ENCODE results near the gene ATG2B. TPM values are rescaled to one million over a fixed set of nuclear protein-coding genes. Genes with fewer than 3 reads are reported as not detected.

Gene ATG2B
- total and polyA plus RNA-seq, 2 donors (not counting 1 experiment from before 2014, with no cell fraction given) = 15.0 to 30.9 TPM

- peaks cover 39% of the 10 kb centered on the region for H3K79me2 ChIP-seq (ENCODE audit: control insufficient read depth, insufficient read depth, low read length)
- no peak overlapping the region for H3K9ac ChIP-seq (ENCODE audit: insufficient read depth, low read length)
- H3K27ac ChIP-seq (ENCODE audit: insufficient read depth, low read length) = no peak overlapping the region
- no peak for DNase-seq (ENCODE audit: low read depth in 2 of 2)
- H2AFZ ChIP-seq (ENCODE audit: low read length) = no peak overlapping the region
- H3K9me3 ChIP-seq (ENCODE audit: control insufficient read depth, insufficient read depth, low read depth, low read length) = no peaks in the 10 kb centered on the region
- H3K4me2 ChIP-seq (ENCODE audit: extremely low read depth, insufficient read depth, low read length) = no peak overlapping the region
- no peaks in the 10 kb centered on the region for H3K36me3 ChIP-seq (ENCODE audit: control insufficient read depth, insufficient read depth, low read length)
- no peaks in the 10 kb centered on the region for H4K20me1 ChIP-seq (ENCODE audit: control insufficient read depth, extremely low read depth, insufficient read depth, low read length)
- no peaks in the 10 kb centered on the region for H3K4me1 ChIP-seq (ENCODE audit: control insufficient read depth, extremely low read depth, insufficient read depth, low read length)
- no peaks in the 10 kb centered on the region for H3K27me3 ChIP-seq (ENCODE audit: control insufficient read depth, insufficient read depth, low read length)
- no peak for TF ChIP-seq EZH2 (IDR thresholded peaks at IDR 0.05; ENCODE audit: low read length, missing control alignments)
- no peak for TF ChIP-seq CTCF (conservative IDR thresholded peaks at IDR 0.05 in 1 of 2, IDR thresholded peaks at IDR 0.05 in 1 of 2; ENCODE audit: low read depth in 1 of 2, low read length in 2 of 2)
- H3K4me3 ChIP-seq (replicated peaks in 1 of 4; ENCODE audit: control extremely low read depth in 1 of 4, insufficient read depth in 1 of 4, low read depth in 3 of 4, low read length in 4 of 4) = no peak overlapping the region
Measured at GRCh38 chr14:96359959-96360358, 3.2 kb downstream of the ATG2B start.

- H3K4me1 ChIP-seq (ENCODE audit: control insufficient read depth, extremely low read depth, insufficient read depth, low read length) = no peaks in the 10 kb centered on the region
- H3K27me3 ChIP-seq (ENCODE audit: control insufficient read depth, insufficient read depth, low read length) = no peaks in the 10 kb centered on the region
- H3K36me3 ChIP-seq (ENCODE audit: control insufficient read depth, insufficient read depth, low read length) = no peaks in the 10 kb centered on the region
- H3K9me3 ChIP-seq (ENCODE audit: control insufficient read depth, insufficient read depth, low read depth, low read length) = no peaks in the 10 kb centered on the region
- H3K27ac ChIP-seq (ENCODE audit: insufficient read depth, low read length) = no peak overlapping the region
- TF ChIP-seq CTCF (conservative IDR thresholded peaks at IDR 0.05 in 1 of 2, IDR thresholded peaks at IDR 0.05 in 1 of 2; ENCODE audit: low read depth in 1 of 2, low read length in 2 of 2) = no peak
- no peak for TF ChIP-seq EZH2 (IDR thresholded peaks at IDR 0.05; ENCODE audit: low read length, missing control alignments)
- no peak for DNase-seq (ENCODE audit: low read depth in 2 of 2)
- H3K79me2 ChIP-seq (ENCODE audit: control insufficient read depth, insufficient read depth, low read length) = peaks cover 25% of the 10 kb centered on the region
- H3K9ac ChIP-seq (ENCODE audit: insufficient read depth, low read length) = no peak overlapping the region
- no peak overlapping the region for H2AFZ ChIP-seq (ENCODE audit: low read length)
- H4K20me1 ChIP-seq (ENCODE audit: control insufficient read depth, extremely low read depth, insufficient read depth, low read length) = no peaks in the 10 kb centered on the region
- H3K4me3 ChIP-seq (replicated peaks in 1 of 4; ENCODE audit: control extremely low read depth in 1 of 4, insufficient read depth in 1 of 4, low read depth in 3 of 4, low read length in 4 of 4) = no peak overlapping the region
- no peak overlapping the region for H3K4me2 ChIP-seq (ENCODE audit: extremely low read depth, insufficient read depth, low read length)
Measured at GRCh38 chr14:96357216-96357615, 5.9 kb downstream of the ATG2B start.

GRCh38 chr14:96354246-96354645 lies 8.9 kb downstream of the ATG2B start:
- Histone ChIP-seq H2AFZ (ENCODE audit: low read length) (no peak overlapping the region), H3K27ac (ENCODE audit: insufficient read depth, low read length) (no peak overlapping the region), H3K4me1 (ENCODE audit: control insufficient read depth, extremely low read depth, insufficient read depth, low read length) (no peaks in the 10 kb centered on the region), H3K9me3 (ENCODE audit: control insufficient read depth, insufficient read depth, low read depth, low read length) (no peaks in the 10 kb centered on the region), H3K79me2 (ENCODE audit: control insufficient read depth, insufficient read depth, low read length) (peaks cover 7% of the 10 kb centered on the region), H3K36me3 (ENCODE audit: control insufficient read depth, insufficient read depth, low read length) (no peaks in the 10 kb centered on the region), H4K20me1 (ENCODE audit: control insufficient read depth, extremely low read depth, insufficient read depth, low read length) (no peaks in the 10 kb centered on the region), H3K4me2 (ENCODE audit: extremely low read depth, insufficient read depth, low read length) (no peak overlapping the region), H3K9ac (ENCODE audit: insufficient read depth, low read length) (no peak overlapping the region), H3K27me3 (ENCODE audit: control insufficient read depth, insufficient read depth, low read length) (no peaks in the 10 kb centered on the region), H3K4me3 (replicated peaks in 1 of 4; ENCODE audit: control extremely low read depth in 1 of 4, insufficient read depth in 1 of 4, low read depth in 3 of 4, low read length in 4 of 4) (no peak overlapping the region)
- no peak for TF ChIP-seq CTCF (conservative IDR thresholded peaks at IDR 0.05 in 1 of 2, IDR thresholded peaks at IDR 0.05 in 1 of 2; ENCODE audit: low read depth in 1 of 2, low read length in 2 of 2)
- TF ChIP-seq EZH2 (IDR thresholded peaks at IDR 0.05; ENCODE audit: low read length, missing control alignments) = no peak
- DNase-seq (ENCODE audit: low read depth in 2 of 2) = no peak
